Subcutaneous abdominal adipose tissue (tissue), 5 donors: ENCODE data around the gene SEMA3A.

Experiments
- H3K27ac ChIP-seq: one replicate; pipeline ENCODE4 v1.7.0; 2013; ENCODE audit warnings: low read depth, mild to moderate bottlenecking, inconsistent platforms, low read length, moderate library complexity
- H3K27me3 ChIP-seq, 5 donors: one replicate each; pipeline ENCODE4 v1.7.0; 2013; ENCODE audit warnings: low read length in 5 of 5, inconsistent platforms in 1 of 5; ENCODE audit not compliant: control insufficient read depth in 5 of 5, insufficient read depth in 4 of 5
- H3K36me3 ChIP-seq, 5 donors: one replicate each; pipeline ENCODE4 v1.7.0; 2013; ENCODE audit warnings: low read length in 5 of 5; ENCODE audit not compliant: control insufficient read depth in 5 of 5, insufficient read depth in 5 of 5
- H3K4me1 ChIP-seq, 5 donors: one replicate each; pipeline ENCODE4 v1.7.0; 2013; ENCODE audit warnings: low read length in 5 of 5, mild to moderate bottlenecking in 3 of 5, moderate library complexity in 1 of 5; ENCODE audit not compliant: control insufficient read depth in 5 of 5, insufficient read depth in 5 of 5
- H3K4me3 ChIP-seq, 5 donors: one replicate each; pipeline ENCODE4 v1.7.0; 2013; ENCODE audit warnings: low read length in 5 of 5, low read depth in 1 of 5
- H3K9ac ChIP-seq, 5 donors: one replicate each; pipeline ENCODE4 v1.7.0; 2013; ENCODE audit warnings: low read length in 5 of 5, mild to moderate bottlenecking in 4 of 5, moderate library complexity in 3 of 5
- H3K9me3 ChIP-seq, 5 donors: one replicate each; pipeline ENCODE4 v1.7.0; 2013; ENCODE audit warnings: low read length in 5 of 5; ENCODE audit not compliant: control insufficient read depth in 5 of 5
- donor health status: healthy.
- donor health status: healthy.
- donor health status: healthy.
- donor health status: healthy.
- donor health status: healthy.

Gene SEMA3A

GRCh38 chr7:83934118-83934734, 260.4 kb downstream of the SEMA3A start:
- Histone ChIP-seq H3K27ac (no peak overlapping the region), H3K27me3 (no peaks in the 10 kb centered on the region), H3K9ac (no peak overlapping the region), H3K36me3 (no peaks in the 10 kb centered on the region), H3K4me3 (no peak overlapping the region), H3K9me3 (no peaks in the 10 kb centered on the region), H3K4me1 (peaks cover 0 to 6% (median 0%) of the 10 kb centered on the region in 5 donors)

GRCh38 chr7:83931968-83932367, 262.6 kb downstream of the SEMA3A start:
- no peak overlapping the region for H3K27ac ChIP-seq
- H3K4me3 ChIP-seq: no peak overlapping the region
- no peak overlapping the region for H3K9ac ChIP-seq
- H3K9me3 ChIP-seq: no peaks in the 10 kb centered on the region
- H3K27me3 ChIP-seq: no peaks in the 10 kb centered on the region
- peaks cover 0 to 6% (median 0%) of the 10 kb centered on the region in 5 donors for H3K4me1 ChIP-seq
- H3K36me3 ChIP-seq: no peaks in the 10 kb centered on the region

GRCh38 chr7:83930262-83930661, 264.3 kb downstream of the SEMA3A start:
- Histone ChIP-seq H3K4me3 (no peak overlapping the region), H3K27me3 (no peaks in the 10 kb centered on the region), H3K4me1 (no peaks in the 10 kb centered on the region), H3K27ac (no peak overlapping the region), H3K9me3 (no peaks in the 10 kb centered on the region), H3K9ac (no peak overlapping the region), H3K36me3 (no peaks in the 10 kb centered on the region)

DNA sequence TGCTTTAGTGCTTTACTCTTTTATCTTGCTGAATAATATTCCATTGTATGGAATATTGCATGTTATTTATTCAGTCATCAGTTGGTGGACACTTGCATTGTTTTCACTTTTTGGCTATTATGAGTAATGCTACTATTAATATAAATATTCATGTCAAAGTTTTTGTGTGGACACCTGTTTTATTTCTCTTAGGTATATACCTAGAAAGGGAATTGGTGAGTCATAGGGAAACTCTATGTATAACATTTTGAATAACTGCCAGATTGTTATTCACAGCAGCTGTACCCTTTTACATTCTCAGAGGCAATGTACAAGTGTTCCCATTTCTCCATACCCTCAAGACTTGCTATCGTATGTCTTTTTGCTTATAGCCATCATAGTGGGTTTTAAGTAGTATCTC, 268.7 kb downstream of the SEMA3A start:
- Histone ChIP-seq H3K27ac (no peak overlapping the region), H3K4me1 (no peaks in the 10 kb centered on the region), H3K36me3 (no peaks in the 10 kb centered on the region), H3K9me3 (no peaks in the 10 kb centered on the region), H3K27me3 (no peaks in the 10 kb centered on the region), H3K9ac (no peak overlapping the region), H3K4me3 (no peak overlapping the region)

GRCh38 chr7:83921941-83922607, 272.5 kb downstream of the SEMA3A start:
- no peaks in the 10 kb centered on the region for H3K4me1 ChIP-seq
- H3K9ac ChIP-seq: no peak overlapping the region
- H3K36me3 ChIP-seq: no peaks in the 10 kb centered on the region
- no peak overlapping the region for H3K4me3 ChIP-seq
- no peaks in the 10 kb centered on the region for H3K27me3 ChIP-seq
- no peak overlapping the region for H3K27ac ChIP-seq
- no peaks in the 10 kb centered on the region for H3K9me3 ChIP-seq

DNA sequence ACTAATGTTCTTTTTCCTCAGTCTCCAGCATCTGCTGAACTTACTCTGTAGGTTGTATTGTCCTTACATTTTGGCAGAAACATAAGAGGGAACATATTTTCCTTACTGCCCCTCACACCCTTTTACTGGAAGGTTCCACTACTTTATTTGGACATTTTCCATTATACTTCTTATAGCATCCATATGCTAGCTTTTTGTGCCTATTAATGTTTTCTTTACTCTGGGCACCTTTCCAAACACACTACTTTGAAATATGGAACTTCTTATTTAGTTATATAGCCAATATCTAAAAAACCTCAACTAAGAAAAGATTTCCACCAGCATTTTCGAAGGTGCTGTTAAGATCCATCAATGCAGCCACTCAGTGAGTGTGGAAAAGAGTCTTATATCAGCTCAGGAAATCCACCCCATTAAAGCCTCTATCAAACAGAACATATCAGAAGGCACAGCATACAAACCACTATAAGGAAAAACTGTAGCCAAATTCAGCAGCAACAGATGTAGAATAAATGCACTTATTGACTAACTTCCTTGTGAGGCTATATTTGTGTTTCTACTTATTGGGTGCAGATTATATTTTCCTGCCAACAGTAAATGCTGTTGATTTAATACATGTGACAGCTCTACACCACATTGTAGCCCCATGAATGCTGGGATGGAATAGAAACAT, 273.2 kb downstream of the SEMA3A start:
- H3K27me3 ChIP-seq: no peaks in the 10 kb centered on the region
- no peaks in the 10 kb centered on the region for H3K9me3 ChIP-seq
- no peaks in the 10 kb centered on the region for H3K36me3 ChIP-seq
- no peak overlapping the region for H3K9ac ChIP-seq
- no peak overlapping the region for H3K4me3 ChIP-seq
- no peaks in the 10 kb centered on the region for H3K4me1 ChIP-seq
- H3K27ac ChIP-seq: no peak overlapping the region

DNA sequence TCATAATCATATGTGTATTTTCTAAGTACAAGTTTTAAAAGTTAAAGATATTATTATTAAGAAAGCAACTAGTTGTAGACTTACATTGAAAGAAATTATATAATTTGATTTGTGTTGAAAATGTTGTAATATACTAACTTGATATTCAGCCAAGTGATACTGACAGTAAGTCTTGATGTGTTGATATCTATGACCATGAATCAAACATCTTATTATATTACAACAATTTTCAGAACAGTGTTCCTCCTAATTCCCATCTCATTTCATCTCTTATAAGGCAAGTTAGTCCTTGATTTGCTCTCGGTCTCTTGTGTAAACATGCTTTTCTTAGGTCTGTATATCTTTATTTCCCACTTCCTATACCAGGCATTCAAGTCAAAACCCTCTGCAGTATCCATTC, 276.4 kb downstream of the SEMA3A start:
- Histone ChIP-seq H3K4me3 (no peak overlapping the region), H3K27me3 (no peaks in the 10 kb centered on the region), H3K27ac (no peak overlapping the region), H3K36me3 (no peaks in the 10 kb centered on the region), H3K9me3 (no peaks in the 10 kb centered on the region), H3K9ac (no peak overlapping the region), H3K4me1 (no peaks in the 10 kb centered on the region)

DNA sequence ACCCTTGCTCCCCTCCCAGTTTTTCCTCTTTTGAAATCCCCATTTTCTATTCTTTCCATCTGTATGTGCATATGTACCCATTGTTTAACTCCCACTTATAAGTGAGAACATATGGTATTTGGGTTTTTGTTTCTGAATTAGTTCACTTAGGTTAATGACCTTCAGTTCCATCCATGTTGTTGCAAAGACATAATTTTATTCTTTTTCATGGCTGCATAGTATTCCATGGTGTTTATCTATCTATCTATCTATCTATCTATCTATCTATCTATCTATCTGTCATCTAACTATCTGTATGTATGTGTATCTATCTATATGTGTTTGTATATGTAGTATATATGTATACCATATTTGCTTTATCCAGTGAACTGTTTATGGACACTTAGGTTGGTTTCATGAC, 281.4 kb downstream of the SEMA3A start:
- Histone ChIP-seq H3K4me3 (no peak overlapping the region), H3K9ac (no peak overlapping the region), H3K27me3 (no peaks in the 10 kb centered on the region), H3K9me3 (no peaks in the 10 kb centered on the region), H3K27ac (no peak overlapping the region), H3K36me3 (no peaks in the 10 kb centered on the region), H3K4me1 (no peaks in the 10 kb centered on the region)

- H3K27ac ChIP-seq: no peak overlapping the region
- no peaks in the 10 kb centered on the region for H3K4me1 ChIP-seq
- no peaks in the 10 kb centered on the region for H3K36me3 ChIP-seq
- no peak overlapping the region for H3K9ac ChIP-seq
- H3K4me3 ChIP-seq: no peak overlapping the region
- no peaks in the 10 kb centered on the region for H3K27me3 ChIP-seq
- H3K9me3 ChIP-seq: no peaks in the 10 kb centered on the region
Observed at GRCh38 chr7:83908526-83908925, 286.1 kb downstream of the SEMA3A start.
